Activated T-cell treated with anti-CD3 and anti-CD28 coated beads for 1 hour (primary cell): ENCODE measurements around the gene DUX4.
"Not testable (repeated sequence)": the region's sequence is repeated elsewhere in the genome, so short reads cannot be mapped to it uniquely, and the experiment has no call there.

Experiments
- DNase-seq: peaks from one replicate; pipeline ENCODE4 v3.0.0-alpha.2; 2020; ENCODE audit warnings: low read depth

The DUX4 gene

GRCh38 chr4:190173428-190173827 lies at the start of gene DUX4:
TSS of gene DUX4 (plus strand) at chr4:190173774. CDS start at chr4:190173774, 0 bp downstream.
- not testable (repeated sequence) for DNase-seq

- DNase-seq: not testable (repeated sequence)
These were observed 1.9 kb downstream of the DUX4 start for GRCh38 chr4:190175436-190175835.

GRCh38 chr4:190177727-190178605 lies 4.4 kb downstream of the DUX4 start:
- DNase-seq: not testable (repeated sequence)

- DNase-seq: not testable (repeated sequence)
These were observed 5.0 kb downstream of the DUX4 start for GRCh38 chr4:190178606-190178990.

- not testable (repeated sequence) for DNase-seq
These were observed 5.6 kb downstream of the DUX4 start for GRCh38 chr4:190179030-190179739.

- not testable (repeated sequence) for DNase-seq
These were observed 6.1 kb downstream of the DUX4 start for GRCh38 chr4:190179740-190180094.

GRCh38 chr4:190180947-190181346 lies 7.4 kb downstream of the DUX4 start:
- not testable (repeated sequence) for DNase-seq

GRCh38 chr4:190181481-190182100 lies 8.0 kb downstream of the DUX4 start:
- DNase-seq: not testable (repeated sequence)

GRCh38 chr4:190203510-190203909 lies 29.9 kb downstream of the DUX4 start:
- not testable (repeated sequence) for DNase-seq
